Skeletal muscle tissue (tissue), 4 donors: ENCODE measurements around the gene MSMB. TPM values are rescaled to one million over a fixed set of nuclear protein-coding genes. Genes with fewer than 3 reads are reported as not detected.
A peak's percentile ranks its signal among the peaks of the same experiment; 100 is the strongest.

ENCODE experiments used
- H3K27ac ChIP-seq: one replicate; pipeline ENCODE4 v1.7.0; 2013; ENCODE audit warnings: mild to moderate bottlenecking, low read depth, low read length, inconsistent platforms
- H3K27me3 ChIP-seq, 3 donors: one replicate each; pipeline ENCODE4 v1.7.0; 2013; ENCODE audit warnings: low read length in 3 of 3; ENCODE audit not compliant: control insufficient read depth in 3 of 3, insufficient read depth in 3 of 3
- H3K36me3 ChIP-seq, 3 donors: one replicate each; pipeline ENCODE4 v1.7.0; 2013; ENCODE audit warnings: low read length in 3 of 3; ENCODE audit not compliant: control insufficient read depth in 3 of 3, insufficient read depth in 3 of 3
- H3K4me1 ChIP-seq, 3 donors: one replicate each; pipeline ENCODE4 v1.7.0; 2013; ENCODE audit warnings: low read length in 3 of 3, mild to moderate bottlenecking in 3 of 3; ENCODE audit not compliant: control insufficient read depth in 3 of 3, insufficient read depth in 3 of 3
- H3K4me3 ChIP-seq, 3 donors: one replicate each; pipeline ENCODE4 v1.7.0; 2013; ENCODE audit warnings: low read length in 3 of 3
- H3K9ac ChIP-seq, 3 donors: one replicate each; pipeline ENCODE4 v1.7.0; 2013; ENCODE audit warnings: low read length in 3 of 3, mild to moderate bottlenecking in 3 of 3, moderate library complexity in 2 of 3, low read depth in 1 of 3
- H3K9me3 ChIP-seq, 3 donors: one replicate each; pipeline ENCODE4 v1.7.0; 2013; ENCODE audit warnings: low read length in 3 of 3; ENCODE audit not compliant: control insufficient read depth in 3 of 3
- total RNA-seq: library from RNA; depleted of rRNA; stranded (reverse); fragments of >200 nt; gene quantifications from one replicate; pipeline ENCODE4 v1.2.3, GENCODE V29; 2014
- donor health status: Osteomylitis.

MSMB gene
- total RNA-seq, 1 donor from 2014 or later: not detected

- no peak overlapping the region for H3K27ac ChIP-seq
- no peaks in the 10 kb centered on the region for H3K36me3 ChIP-seq
- H3K9me3 ChIP-seq: no peaks in the 10 kb centered on the region
- H3K9ac ChIP-seq: no peak overlapping the region
- H3K4me1 ChIP-seq: no peaks in the 10 kb centered on the region
- no peak overlapping the region for H3K4me3 ChIP-seq
- no peaks in the 10 kb centered on the region for H3K27me3 ChIP-seq
These were observed 9.9 kb downstream of the MSMB start for GRCh38 chr10:46035923-46036849.

GRCh38 chr10:46033602-46034011, 12.5 kb downstream of the MSMB start:
- Histone ChIP-seq H3K4me1 (peaks cover 9 to 14% (median 12%) of the 10 kb centered on the region in 3 donors), H3K9me3 (no peaks in the 10 kb centered on the region), H3K36me3 (no peaks in the 10 kb centered on the region), H3K27me3 (no peaks in the 10 kb centered on the region), H3K4me3 (no peak overlapping the region), H3K9ac (no peak overlapping the region), H3K27ac (no peak overlapping the region)

DNA sequence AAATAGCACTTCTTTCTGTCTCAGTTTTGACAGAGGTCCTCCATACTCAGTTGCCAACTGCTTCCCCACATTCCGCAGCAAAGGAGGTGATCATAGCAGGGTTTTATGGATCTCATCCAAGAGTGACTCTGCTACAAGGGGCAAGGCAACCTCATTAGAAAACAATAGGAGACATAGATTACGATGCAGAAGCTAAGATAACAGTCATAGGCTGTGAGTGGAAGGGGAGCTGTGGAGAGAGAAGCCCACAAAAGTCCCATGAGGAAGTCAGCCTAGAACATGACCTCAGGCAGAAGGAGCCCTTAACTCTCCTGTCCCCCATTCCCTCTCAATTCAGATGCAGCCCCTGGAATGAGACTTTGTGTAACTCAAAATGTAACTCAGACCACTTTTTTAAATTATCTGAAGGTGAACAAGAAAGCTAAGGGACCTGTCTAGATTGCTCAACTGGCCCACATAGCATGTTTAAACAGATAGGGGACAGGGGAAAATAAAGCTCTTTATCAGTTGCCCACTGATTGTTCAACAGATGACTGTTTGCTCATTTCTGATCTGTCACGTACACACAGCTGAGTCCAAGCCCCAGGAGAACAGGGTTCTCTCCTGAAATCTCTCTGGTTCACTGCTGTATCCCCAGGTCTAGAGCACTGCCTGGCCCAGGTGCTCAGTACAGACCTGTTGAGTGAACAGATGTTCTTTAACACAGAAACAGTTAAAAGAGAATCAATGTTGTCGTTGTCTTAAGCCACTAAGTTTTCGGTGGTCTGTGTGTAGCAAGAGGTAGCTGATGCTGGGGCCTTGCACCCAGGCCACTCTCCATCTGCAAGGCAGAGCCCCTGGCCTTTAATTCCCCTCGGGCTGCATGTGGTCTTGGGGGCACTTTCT, 14.2 kb downstream of the MSMB start:
- Histone ChIP-seq H3K9me3 (no peaks in the 10 kb centered on the region), H3K27me3 (no peaks in the 10 kb centered on the region), H3K4me3 (no peak overlapping the region), H3K4me1 (peaks cover 18 to 32% (median 20%) of the 10 kb centered on the region in 3 donors), H3K27ac (no peak overlapping the region), H3K36me3 (peaks cover 0 to 2% (median 0%) of the 10 kb centered on the region in 3 donors), H3K9ac (no peak overlapping the region)

- Histone ChIP-seq H3K36me3 (peaks cover 0 to 2% (median 0%) of the 10 kb centered on the region in 3 donors), H3K4me1 (peaks cover 32 to 47% (median 34%) of the 10 kb centered on the region in 3 donors), H3K9me3 (no peaks in the 10 kb centered on the region), H3K4me3 (peak within 1 kb of the TSS; percentile 88 to 91 (median 90)), H3K27me3 (no peaks in the 10 kb centered on the region), H3K27ac (peak within 1 kb of the TSS; percentile 93), H3K9ac (peak within 1 kb of the TSS; percentile 95 to 97 (median 97))
These were observed 15.8 kb downstream of the MSMB start, which contains the start of gene NCOA4 for GRCh38 chr10:46030091-46030937. Gene NCOA4, minus strand, starts transcription at chr10:46030623. Its CDS starts 13,943 bp downstream, at chr10:46016680.

GRCh38 chr10:46029461-46030030, 16.5 kb downstream of the MSMB start:
- Histone ChIP-seq H3K9ac (peak overlapping the region; percentile 95 to 97 (median 97)), H3K4me1 (peaks cover 36 to 53% (median 39%) of the 10 kb centered on the region in 3 donors), H3K9me3 (no peaks in the 10 kb centered on the region)

GRCh38 chr10:46028584-46029460, 17.2 kb downstream of the MSMB start:
- Histone ChIP-seq H3K36me3 (peaks cover 0 to 2% (median 0%) of the 10 kb centered on the region in 3 donors), H3K27ac (peak overlapping the region; percentile 93), H3K4me1 (peaks cover 37 to 53% (median 41%) of the 10 kb centered on the region in 3 donors), H3K27me3 (no peaks in the 10 kb centered on the region), H3K9ac (peak overlapping the region; percentile 95 to 97 (median 97)), H3K4me3 (peak overlapping the region; percentile 88 to 91 (median 90)), H3K9me3 (no peaks in the 10 kb centered on the region)

More at GRCh38 chr10:46029461-46030030, 16.5 kb downstream of the MSMB start:
- Histone ChIP-seq H3K4me3 (peak overlapping the region; percentile 88 to 91 (median 90)), H3K27ac (peak overlapping the region; percentile 93), H3K36me3 (peaks cover 0 to 2% (median 0%) of the 10 kb centered on the region in 3 donors), H3K27me3 (no peaks in the 10 kb centered on the region)

DNA sequence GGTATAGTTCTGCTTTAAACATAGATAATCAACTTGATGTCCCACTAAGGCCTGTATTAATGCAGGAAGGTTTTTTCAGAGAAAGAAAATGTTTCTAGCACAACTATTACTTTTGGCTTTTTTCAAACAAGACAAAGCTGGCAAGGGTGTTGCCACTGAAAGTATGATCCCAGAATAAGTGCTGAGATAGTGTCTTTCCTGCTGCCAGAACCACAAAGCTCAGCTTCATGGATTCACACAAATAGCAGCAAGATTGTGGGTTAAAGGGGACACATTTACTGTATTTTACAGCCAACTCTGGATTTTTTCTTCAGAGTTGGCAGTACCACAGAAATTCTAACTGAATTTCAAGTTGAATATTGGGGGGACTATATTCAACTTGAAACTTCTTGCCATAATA, 20.0 kb downstream of the MSMB start:
- Histone ChIP-seq H3K9me3 (no peaks in the 10 kb centered on the region), H3K4me3 (no peak overlapping the region), H3K36me3 (peaks cover 0 to 2% (median 0%) of the 10 kb centered on the region in 3 donors), H3K9ac (peak overlapping the region in 2 of 3 donors; percentile 9 to 22), H3K27me3 (no peaks in the 10 kb centered on the region), H3K27ac (no peak overlapping the region), H3K4me1 (peaks cover 45 to 60% (median 47%) of the 10 kb centered on the region in 3 donors)

DNA sequence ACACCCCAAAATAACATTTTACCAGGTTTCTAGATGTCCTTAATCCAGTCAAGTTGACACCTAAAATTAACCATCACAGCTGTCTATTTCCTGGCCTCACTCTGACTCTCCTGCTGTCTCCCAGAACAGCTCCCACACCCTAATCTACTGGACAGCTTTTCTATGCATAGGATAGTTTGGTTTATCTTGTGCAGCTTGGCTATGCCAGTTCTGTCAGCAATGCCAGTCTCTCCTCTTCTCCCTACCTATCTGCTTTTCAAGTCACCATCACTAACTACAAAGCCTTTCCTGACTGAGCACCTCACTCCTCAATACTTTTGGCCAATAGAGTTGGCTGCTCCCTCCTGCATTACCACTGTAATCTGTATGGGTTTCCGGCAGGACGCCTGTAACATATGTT, 20.7 kb downstream of the MSMB start:
- Histone ChIP-seq H3K27ac (no peak overlapping the region), H3K27me3 (no peaks in the 10 kb centered on the region), H3K9ac (peak overlapping the region; percentile 16 to 58 (median 22)), H3K4me3 (no peak overlapping the region), H3K4me1 (peaks cover 48 to 60% (median 49%) of the 10 kb centered on the region in 3 donors), H3K36me3 (peaks cover 0 to 2% (median 0%) of the 10 kb centered on the region in 3 donors), H3K9me3 (no peaks in the 10 kb centered on the region)
